Hematopoietic multipotent progenitor cell treated with erythropoietin and hydrocortisone succinate and interleukin-3 and kit ligand, for 15 days (in vitro differentiated cells): ENCODE data around the gene OR2T6.
"Not testable (repeated sequence)": the region's sequence is repeated elsewhere in the genome, so short reads cannot be mapped to it uniquely, and the experiment has no call there.

Source experiments
- DNase-seq: peaks from one replicate; pipeline ENCODE4 v3.0.0-alpha.2; 2015; ENCODE audit warnings: low spot score

Gene OR2T6, protein sequence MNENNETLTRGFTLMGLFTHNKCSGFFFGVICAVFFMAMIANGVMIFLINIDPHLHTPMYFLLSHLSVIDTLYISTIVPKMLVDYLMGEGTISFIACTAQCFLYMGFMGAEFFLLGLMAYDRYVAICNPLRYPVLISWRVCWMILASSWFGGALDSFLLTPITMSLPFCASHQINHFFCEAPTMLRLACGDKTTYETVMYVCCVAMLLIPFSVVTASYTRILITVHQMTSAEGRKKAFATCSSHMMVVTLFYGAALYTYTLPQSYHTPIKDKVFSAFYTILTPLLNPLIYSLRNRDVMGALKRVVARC

GRCh38 chr1:248375446-248375845, at the start of gene OR2T6:
OR2T6 (plus strand) TSS chr1:248375746; CDS start chr1:248387609, 11,863 bp downstream.
- no peak for DNase-seq

- no peak for DNase-seq
Measured at GRCh38 chr1:248343451-248343850, 32.1 kb upstream of the OR2T6 start.

DNA sequence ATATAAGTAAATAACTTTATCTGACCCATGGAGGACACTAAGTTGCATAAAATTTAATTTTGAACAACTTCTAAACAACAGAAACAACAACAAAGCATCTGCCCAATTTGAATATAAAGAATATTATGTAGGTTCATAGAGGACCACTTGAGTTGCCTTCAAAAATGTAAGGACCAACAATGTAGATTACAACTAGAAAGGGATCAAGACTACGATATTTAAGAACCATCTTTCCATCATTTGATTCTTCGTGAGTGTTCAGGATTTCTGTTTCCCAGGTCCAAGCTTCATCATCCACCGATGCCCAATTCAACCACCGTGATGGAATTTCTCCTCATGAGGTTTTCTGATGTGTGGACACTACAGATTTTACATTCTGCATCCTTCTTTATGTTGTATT, 27.1 kb upstream of the OR2T6 start, which contains the start of gene OR14C36:
Gene OR14C36 (plus strand): TSS at position 301 of the 400 bp plus-strand sequence. CDS start 0 bp downstream, at position 301.
- DNase-seq: no peak

GRCh38 chr1:248359415-248359814, 16.1 kb upstream of the OR2T6 start:
- no peak for DNase-seq

GRCh38 chr1:248361121-248361715, 14.3 kb upstream of the OR2T6 start, which contains the start of gene OR2T4:
OR2T4 (plus strand) TSS chr1:248361665; CDS start chr1:248361665, 0 bp downstream.
- no peak for DNase-seq

GRCh38 chr1:248366609-248367008, 8.9 kb upstream of the OR2T6 start:
- no peak for DNase-seq

DNA sequence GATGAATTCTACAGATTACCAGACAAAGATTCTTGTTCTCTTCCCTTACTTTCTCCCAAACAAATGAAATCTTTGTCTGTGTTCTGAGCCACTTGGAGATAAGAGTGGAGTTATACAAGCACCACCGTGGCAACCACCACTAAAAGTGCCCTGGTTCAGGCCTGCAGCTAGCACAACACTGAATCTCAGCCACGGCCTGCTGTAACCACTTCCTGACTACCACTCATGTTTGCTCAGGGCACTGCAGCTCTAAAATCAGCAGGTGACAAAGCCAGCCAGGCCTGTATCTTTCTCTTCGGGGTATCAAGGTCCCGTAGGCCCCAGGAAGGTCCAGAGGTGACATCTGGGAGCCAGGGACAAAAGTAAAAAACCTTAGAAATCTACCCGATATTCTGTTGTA, 3.2 kb upstream of the OR2T6 start:
- no peak for DNase-seq

GRCh38 chr1:248373761-248374160, 1.8 kb upstream of the OR2T6 start:
- no peak for DNase-seq

DNA sequence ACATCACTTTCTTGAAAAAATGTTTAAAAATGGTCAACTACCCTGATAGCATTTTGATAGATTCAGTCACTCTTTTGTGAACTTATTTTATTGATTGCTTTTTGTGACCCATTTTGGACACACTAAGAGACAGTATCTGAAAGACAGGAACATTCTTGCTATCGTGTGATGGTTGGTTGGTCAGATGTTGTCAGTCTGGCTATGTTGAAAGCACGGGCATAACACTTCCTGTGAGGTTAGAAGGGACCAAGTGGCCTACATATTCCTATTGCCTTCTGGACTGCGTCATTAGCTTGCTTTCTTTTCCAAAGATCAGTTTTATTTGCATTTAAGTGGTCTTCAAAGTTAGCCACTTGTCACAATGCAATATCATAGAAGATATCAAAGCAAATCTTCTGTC, 1.4 kb downstream of the OR2T6 start:
- DNase-seq: no peak

GRCh38 chr1:248380854-248381253, 5.3 kb downstream of the OR2T6 start:
- no peak for DNase-seq

GRCh38 chr1:248388426-248388825, 12.9 kb downstream of the OR2T6 start:
- DNase-seq: no peak

DNA sequence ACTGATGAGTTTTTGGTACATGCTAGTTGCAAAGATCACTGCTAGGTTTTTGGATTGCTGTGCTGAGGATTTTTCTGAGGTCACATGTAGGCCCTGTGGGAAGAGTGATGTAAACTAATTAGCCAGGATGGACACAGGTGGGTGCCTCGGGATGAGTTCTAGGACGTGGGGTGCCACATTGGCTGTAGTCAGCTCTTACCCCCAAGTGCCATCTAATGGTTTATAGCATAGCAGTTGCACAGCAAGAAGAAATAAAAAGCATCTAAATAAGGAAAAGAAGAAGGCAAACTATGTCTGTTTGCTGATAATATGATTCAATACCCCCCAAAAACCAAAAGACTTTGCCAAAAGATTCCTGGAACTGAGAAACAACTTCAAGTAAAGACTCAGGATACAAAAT, 17.5 kb downstream of the OR2T6 start:
- DNase-seq: no peak

DNA sequence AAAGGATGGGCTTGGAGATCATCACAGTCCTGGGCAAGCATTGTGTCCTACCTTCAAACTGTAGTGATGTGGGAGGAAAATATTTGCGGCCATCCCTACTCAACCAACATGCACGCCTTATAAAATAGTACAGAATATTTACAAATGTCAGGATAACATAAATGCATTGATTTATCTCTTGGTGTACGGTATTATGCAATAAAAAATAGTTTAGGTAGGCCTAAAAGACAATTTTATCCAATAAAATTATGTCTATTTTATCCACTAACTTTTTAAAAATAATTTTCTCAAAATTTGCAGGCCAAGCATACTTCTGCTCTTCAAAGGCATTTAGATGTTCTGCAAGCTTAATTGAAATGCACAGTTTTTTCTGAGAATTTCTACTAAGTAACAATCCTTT, 27.2 kb downstream of the OR2T6 start, which contains the start of gene OR2T1:
Gene OR2T1 (plus strand): TSS at position 301 of the 400 bp plus-strand sequence. CDS start 3,100 bp downstream, outside the sequence.
- DNase-seq: no peak

GRCh38 chr1:248404024-248404423, 28.5 kb downstream of the OR2T6 start:
- peak; percentile 15 for DNase-seq

DNA sequence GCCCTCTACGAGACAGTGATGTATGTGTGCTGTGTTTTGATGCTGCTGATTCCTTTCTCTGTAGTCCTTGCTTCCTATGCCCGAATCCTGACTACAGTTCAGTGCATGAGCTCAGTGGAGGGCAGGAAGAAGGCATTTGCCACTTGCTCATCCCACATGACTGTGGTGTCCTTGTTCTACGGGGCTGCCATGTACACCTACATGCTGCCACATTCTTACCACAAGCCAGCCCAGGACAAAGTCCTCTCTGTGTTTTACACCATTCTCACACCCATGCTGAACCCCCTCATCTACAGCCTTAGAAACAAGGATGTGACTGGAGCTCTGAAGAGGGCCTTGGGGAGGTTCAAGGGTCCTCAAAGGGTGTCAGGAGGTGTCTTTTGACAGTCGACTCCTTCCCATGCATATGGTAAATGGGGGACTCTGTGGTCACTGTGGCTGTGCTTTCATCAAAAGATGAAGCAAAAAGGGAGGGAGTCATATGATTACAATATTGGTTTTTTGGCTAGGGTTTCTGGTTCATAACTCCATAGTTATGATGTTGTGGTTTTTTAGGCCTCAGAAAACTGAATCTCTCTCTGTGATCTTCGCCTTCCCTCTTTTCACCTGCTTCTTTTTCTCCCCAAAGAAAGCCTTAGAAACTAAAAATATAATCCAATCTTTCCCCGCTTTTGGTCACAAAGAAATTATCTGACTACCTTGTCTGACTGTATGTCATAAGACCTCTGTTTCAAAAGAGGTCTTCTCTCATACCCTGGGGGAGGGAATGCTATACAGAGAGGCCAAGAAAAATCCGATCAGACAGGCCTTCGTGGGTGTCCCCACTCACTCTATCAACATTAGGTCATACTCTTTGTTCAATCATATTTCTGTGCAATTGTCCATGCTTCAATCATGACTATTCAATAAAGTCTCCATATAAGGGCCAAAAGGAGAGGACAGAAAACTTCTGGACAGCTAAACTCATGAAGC, 31.5 kb downstream of the OR2T6 start:
- DNase-seq: no peak

GRCh38 chr1:248416226-248416625, 40.7 kb downstream of the OR2T6 start:
- no peak for DNase-seq

- no peak for DNase-seq
Measured at GRCh38 chr1:248417854-248418253, 42.3 kb downstream of the OR2T6 start.

DNA sequence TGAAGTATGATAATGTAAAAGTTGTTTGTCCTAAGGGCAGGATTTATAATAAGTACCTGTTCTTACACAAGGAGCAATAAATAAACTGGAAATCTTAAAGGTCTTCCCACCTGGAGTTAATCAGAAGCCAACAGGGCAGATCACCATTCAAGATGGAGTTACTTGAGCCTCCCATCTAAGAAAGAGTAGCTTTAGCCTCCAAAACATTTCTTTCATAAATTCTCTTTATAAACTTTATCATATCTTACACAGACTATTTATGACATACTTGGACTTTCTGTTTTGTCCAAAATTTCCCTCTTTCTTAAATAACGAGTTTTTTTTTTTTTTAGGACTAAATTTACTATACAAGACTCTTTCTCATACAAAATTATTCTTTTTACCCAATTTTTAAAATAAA, 45.8 kb downstream of the OR2T6 start:
- DNase-seq: no peak

DNA sequence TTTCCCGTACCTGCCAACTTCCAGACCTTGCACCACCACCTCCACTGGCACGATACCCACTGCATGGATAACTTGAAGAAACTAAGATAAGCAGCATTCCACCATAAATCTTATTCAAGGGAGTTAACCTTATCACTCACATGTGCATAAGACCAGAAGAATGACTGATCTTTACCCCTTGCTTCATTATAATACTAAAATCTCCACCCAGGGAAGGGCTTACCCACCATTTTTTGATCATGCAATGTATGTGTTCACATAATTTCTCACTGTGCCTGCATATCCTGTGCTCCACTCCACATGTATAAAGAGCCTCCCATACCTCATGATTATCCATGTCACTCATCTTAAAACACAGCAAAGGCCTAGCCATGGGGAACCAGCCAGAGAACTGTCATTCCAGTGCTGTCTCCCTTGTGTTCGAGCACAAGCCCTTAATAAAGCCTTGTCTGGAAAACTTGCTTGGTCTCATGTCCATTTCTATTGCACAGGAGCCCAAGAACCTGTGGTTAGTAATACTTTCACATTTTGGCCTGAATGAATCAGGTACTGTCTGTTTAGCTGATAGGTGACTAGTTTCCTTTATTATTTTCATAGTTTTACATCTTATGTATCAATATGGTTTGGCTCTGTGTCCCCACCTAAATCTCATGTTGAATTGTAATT, 52.1 kb downstream of the OR2T6 start:
- not testable (repeated sequence) for DNase-seq

DNA sequence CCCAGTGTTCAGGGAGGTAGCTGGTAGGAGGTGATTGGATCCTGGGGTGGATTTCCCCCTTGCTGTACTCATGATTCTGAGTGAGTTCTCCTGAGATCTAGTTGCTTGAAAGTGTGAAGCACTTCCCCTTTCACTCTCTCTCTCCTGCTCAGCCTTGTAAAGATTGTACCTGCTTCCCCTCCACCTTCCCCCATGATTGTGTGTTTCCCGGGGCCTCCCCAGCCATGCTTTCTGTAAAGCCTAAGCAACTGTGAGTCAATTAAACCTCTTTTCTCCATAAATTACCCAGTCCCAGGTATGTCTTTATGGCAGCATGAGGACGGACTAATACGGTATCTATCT, 52.6 kb downstream of the OR2T6 start:
- not testable (repeated sequence) for DNase-seq

DNA sequence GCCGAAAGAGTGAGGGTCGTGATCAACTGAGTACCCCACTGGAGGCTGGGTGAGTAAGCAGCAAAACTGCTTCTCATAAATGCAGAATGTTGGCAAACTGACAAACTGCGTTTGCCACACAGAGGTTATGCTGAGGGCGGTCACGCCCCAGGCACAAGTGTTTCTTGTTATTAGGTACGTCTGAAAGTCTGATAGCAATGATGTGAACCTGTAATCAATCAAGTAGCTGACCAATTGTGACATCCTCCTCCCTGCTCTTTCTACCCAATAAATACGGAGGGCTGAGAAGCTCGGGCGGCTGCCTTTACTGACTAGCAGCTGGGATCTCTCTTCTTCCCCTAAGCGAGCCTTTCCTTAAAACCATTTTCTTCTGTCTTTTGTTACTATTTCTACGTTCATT, 56.1 kb downstream of the OR2T6 start:
- DNase-seq: not testable (repeated sequence)

- DNase-seq: not testable (repeated sequence)
Measured at GRCh38 chr1:248432201-248432600, 56.7 kb downstream of the OR2T6 start.
